KG1 (cell line): ENCODE measurements around the gene ADARB2.
"Not testable (repeated sequence)": the region's sequence is repeated elsewhere in the genome, so short reads cannot be mapped to it uniquely, and the experiment has no call there.

Experiments
- DNase-seq: peaks from one replicate; lab custom pipeline; 2025; lab: John Stamatoyannopoulos, UW

The ADARB2 gene

DNA sequence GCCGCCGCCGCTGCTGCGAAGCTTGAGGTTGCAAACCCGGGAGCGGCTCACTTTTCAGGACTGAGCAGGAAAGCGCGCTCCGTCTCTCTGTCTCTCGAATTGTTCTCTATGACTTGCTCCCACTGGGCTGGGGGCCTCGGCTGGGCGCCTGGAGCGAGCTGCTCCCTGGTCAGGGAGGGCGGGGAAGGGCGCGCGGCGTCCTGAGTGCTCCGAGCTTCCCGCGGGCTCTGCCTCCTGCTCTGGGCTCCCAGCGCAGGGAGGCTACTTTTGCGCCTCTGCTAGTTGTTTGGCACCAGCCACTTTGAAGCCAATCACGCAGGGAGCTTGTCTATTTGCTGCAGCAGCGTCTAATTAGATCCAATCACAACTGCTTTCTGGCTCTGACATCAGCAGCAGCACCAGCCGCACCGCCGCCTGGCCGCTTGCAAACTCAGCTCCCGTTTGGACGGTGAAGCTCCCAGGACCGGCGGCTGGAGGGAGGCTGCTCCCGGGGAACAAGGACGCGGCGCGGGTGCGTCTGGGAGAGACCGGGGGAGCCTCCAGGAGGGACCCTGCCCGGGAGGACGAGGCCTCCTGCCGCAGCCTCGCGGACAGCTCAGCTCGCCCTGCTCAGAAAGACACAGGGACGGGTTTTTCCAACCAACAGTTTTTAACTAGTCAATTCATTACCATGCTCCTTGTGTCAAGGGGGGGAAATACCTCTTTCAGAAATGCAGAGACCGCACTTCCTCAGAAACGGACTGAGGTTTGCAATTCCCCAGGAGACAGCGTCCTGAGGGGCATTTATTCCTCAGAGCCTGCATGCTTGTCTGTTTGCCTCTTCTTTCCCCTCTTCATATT is at the start of gene ADARB2:
Gene ADARB2 (minus strand): TSS at position 304 of the 840 bp plus-strand sequence.
- no peak for DNase-seq

DNA sequence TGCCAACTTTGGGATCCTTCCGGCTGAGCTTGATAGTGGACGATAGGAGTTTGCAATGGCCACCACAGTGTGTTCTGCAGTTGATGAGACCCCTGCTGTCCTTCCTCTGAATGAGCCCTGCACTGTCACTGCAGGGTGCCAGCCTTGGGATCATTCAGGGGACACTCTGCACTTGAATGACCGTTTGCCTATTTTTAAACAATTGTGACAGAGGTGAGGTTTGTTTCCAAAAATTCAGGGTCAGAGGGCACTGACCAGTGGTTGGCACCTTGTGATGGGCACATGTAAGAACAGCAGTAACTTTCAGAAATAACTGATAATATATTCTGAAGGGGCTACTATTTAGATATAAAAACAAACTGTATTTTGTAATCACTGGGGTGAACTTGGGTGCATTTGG is 48.5 kb upstream of the ADARB2 start:
- no peak for DNase-seq

DNA sequence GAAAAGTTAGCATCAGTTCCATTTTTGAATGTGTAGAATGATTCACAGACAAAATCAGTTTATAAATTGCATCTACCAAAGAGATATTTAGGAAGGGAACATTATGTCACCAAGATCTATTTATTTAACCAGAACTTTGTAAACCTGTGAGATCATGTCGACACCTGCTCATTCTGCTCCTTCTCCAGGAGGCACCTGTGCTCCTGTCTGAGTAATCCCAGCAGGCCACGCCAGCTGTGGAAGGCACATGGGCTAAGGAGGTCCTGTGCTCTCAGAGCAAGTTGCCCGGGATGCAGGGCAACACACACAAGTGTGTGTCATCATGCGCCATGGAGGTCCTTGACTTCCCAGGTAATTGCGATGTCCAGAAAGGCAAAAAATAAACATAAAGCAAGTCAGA is 45.5 kb upstream of the ADARB2 start:
- no peak for DNase-seq

DNA sequence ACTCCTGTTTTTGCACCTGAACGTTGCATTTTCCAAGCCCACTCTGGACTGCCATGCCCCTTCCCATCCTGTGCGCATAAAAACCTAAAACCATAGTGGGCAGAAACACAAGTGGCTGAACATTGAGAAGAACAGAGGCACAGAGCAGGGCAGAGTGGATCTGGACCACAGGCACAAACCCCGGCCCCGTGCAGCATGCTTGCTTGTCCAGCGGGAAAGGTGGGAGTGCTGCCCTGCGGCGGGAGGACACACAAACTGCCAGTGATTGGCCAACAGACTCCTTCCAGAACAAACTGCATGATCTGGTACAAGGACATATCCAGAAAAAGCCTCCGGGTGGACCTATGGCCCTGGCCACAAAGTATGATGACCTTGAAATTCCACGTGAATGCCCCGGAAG is 42.5 kb upstream of the ADARB2 start:
- no peak for DNase-seq

DNA sequence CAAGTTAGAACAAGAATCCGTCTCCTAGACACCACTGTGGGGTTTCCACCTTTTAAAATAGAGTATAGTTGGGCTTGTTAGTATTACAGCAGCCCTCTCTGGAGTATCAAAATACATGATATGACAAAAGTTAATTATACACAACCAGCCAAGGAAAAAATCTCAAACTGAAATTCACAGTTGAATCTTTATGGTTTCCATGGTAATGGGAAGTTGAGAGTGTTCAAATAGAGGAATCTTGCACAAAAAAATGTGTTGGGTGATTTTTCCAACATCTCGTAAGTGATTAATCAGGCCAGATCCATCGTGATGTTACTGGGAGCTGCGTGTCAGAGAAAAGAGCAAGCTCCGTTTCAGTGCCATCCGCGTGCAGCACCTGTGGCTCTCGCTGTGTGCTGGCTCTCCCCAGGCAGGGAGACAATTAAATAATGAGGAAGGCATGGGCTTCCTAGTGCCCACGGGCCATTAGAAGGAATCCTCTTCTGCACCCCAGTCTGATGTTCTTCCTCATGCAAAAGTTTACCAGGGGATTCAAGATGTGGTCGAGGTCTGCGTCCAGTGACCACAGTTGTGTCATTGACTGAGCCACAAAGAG is 41.1 kb upstream of the ADARB2 start:
- DNase-seq: no peak

DNA sequence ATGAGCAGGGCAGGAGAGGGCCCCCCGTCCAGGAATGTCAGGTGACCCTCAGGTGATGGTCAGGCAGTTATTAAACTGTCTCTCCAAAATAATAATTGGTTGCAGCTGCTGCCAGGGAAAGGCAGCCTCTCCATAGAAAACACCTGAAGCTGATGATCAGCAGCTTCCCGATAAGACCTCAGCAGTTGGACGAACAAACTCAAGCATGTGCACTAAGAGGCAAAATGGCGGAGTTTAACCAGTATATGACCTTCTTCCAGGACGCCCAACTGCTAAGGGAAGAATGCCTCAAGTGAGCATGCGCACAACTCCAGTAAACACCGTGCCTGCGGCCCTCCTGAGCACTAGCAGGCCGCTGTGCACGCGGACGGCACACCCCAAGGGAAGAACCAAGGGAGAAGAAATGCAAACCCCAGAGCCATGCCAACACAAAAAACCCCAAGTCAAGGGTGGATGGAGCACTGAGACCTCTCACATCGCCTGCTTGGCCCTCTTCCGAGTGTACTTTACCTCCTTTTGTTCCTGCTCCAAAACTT is 38.9 kb upstream of the ADARB2 start:
- no peak for DNase-seq

DNA sequence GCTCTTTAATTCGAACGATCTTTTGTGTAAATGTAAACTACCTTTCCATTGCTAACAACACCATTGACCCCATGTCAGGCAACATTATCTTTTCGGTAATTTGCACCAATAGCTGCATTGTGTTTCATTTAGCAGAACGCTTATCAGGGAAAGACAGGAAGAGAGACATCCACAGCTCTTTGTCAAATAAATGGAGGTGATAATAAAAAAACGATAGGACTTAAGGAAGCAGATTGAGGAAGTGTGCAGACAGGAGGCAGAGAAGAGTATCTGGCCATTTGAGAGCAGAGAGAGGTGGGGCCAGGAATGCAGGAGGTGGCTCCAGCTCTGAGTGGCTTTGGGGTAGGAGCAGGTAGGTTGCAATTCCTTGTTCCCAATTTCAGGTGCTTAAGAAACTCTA is 37.5 kb upstream of the ADARB2 start:
- no peak for DNase-seq

DNA sequence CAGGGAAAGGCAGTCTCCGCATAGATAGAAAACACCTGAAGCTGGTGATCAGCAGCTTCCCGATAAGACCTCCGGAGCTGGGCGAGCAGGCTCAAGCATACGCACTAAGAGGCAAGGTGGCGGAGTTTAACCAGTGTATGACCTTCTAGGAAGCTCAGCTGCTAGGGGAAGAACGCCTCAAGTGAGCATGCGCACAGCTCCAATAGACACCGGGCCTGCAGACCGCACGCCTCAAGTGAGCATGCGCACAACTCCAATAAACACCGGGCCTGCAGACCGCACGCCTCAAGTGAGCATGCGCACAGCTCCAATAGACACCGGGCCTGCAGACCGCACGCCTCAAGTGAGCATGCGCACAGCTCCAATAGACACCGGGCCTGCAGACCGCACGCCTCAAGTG is 35.9 kb upstream of the ADARB2 start:
- not testable (repeated sequence) for DNase-seq

DNA sequence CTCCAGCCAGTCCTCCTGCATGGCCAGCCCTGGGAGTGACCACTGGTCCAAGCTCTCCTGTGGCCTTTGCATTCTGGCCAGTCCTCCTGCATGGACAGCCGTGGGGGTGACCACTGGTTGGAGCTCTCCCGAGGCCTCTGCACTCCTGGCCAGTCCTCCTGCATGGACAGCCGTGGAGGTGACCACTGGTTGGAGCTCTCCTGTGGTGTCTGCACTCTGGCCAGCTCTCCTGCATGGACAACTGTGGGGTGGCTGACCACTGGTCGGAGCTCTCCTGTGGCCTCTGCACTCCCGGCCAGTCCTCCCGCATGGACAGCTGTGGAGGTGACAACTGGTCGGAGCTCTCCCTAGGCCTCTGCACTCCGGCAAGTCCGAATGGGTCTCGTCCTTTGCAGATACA is 28.7 kb upstream of the ADARB2 start:
- no peak for DNase-seq

DNA sequence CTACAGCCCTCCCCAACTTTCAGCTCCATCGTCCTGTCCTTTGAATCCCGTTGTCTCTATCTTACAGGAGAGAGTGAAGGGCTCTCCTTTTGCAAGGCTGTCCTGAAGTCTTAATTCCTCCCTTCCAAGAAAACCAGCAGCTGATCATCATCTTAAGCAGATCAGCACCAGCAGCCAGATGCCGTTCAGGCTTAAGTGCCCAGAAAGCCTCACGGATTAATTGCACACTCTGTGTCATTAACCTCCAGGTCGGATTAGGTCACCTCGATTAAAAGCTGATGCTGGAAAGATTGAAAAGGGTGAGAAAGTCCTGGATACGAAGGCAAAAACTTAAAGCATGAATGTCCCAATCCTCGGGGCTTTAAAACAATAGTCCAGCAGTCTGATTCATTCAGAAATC is 24.8 kb upstream of the ADARB2 start:
- DNase-seq: no peak

DNA sequence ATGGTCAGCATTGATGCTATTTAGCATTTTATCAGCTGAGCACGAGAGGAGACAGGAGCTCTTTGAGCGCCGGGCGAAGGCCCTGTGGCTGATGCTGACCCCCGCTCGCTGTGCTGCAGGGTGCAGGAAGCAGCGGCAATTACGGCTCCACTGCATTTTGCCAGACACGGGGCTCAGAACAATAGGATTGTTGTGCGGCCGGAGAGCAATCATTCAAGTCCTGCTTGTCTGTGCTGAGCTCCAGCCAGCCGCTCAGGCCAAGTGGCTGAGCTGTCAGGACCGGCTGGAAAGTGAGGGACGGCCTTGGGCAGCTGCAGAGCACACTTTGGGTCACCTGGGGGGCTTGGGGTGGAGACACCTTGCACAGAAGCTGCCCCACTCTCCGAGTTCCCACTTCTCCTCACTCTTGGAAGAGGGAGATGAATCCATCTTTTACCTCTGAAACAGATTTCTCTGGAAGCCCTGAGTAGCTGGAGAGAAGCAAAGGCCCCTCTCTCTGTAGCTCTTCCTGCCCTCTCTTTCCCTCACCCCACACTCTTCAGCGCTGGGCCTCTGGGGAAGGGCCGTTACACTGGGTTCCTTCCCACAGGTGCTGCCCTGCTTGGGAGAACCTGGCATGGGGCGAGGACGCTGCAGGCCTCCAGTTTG is 17.3 kb upstream of the ADARB2 start:
- DNase-seq: no peak

DNA sequence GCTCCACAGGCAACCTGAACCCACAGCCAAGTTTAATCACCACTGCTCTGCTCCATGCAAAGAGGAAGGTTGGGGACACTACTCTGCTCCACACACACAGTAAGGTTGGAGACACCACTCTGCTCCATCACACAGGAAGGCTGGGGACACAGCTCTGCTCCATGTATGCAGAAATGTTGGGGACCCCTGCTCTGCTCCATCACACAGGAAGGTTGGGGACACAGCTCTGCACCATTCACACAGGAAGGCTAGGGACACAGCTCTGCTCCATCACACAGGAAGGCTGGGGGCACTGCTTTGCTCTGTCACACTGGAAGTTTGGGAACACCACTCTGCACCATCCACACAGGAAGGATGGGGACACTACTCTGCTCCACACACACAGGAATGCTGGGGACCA is 14.8 kb upstream of the ADARB2 start:
- DNase-seq: no peak

DNA sequence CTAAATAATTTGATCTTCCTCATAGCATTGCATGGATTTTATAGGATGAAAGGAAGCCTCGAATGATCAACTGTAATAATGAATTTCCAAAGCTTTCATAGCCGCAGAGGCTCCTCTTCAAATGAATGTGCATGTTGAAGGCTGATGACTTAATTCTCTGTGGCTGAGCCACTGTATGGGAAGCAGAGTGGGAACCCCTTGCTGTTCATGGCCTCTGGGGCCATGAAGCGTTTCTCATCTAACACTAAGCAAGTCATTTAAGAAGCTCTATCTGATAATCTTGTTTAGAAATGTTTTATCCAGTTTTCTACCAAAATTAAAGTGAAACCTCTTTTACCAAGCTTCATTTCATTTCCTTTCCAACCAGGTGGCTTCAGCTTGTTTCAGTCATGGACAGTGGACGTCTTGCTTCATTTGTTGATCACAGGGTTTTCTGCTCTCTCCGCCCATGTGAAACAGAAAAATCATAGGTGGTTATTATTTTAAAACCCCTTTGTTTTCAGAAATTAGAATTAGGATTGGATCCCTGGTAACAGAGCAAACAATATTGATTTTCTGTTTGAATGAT is 10.3 kb upstream of the ADARB2 start:
- DNase-seq: no peak

DNA sequence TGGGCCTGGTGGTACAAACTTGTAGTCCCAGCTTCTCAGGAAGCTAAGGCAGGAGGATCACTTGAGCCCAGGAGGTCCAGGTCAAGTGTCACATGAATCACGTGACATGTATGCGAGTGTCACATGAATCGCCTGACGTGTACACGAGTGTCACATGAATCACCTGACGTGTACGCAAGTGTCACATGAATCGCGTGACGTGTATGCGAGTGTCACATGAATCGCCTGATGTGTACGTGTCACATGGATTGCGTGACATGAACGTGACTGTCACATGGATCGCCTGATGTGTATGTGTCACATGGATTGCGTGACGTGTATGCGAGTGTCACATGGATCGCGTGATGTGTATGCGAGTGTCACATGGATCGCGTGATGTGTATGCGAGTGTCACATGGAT is 9.5 kb upstream of the ADARB2 start:
- DNase-seq: no peak

DNA sequence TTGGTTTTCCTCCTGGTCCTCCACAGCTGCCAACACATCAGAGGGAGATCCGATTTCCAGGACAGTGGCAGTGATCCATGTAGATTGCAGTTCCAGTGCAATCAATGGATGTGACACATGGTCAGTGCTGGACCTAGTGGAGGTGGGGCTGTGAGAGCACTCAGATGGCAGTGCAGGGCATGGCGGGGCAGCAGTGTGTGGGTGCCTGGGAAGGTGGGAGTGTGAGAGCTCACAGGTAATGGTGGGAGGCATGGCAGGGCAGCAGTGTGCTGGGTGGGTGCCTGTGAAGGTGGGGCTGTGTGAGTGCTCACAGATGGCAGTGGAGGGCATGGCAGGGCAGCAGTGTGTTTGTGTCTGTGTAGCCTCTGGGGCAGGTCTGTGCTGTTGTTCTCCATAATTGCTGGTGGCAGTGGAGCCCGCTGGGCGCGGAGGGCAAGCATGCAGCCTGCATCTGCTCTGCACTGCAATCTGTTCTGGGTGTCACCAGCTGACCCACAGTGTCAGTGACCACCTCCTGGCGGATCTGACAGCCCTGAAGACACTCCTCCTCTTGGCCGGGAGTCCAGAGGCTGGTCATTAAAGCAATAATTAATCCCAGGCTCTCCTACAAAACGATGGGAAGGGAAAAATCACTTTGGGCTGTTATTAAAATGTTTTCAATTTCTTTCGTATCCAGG is 8.6 kb upstream of the ADARB2 start:
- no peak for DNase-seq

DNA sequence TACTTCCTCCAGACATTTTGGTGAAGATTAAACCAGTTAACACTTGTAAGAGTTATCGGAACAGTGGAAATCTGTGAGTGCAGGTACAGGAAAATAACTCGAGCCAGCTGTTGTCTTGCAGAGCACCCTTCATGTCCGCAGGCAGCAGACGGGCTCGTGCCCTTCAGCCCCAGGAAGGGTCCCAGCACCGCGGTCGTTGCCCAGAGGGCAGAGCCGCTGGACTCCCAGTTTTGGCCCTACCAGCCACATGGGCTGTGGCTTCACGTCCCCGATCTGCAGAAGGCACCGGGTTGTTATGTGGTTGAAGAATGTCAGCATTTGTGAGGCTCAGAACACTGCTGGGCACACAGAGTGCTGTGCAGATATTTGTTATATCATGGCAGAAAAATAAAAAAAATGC is 7.2 kb upstream of the ADARB2 start:
- DNase-seq: no peak

DNA sequence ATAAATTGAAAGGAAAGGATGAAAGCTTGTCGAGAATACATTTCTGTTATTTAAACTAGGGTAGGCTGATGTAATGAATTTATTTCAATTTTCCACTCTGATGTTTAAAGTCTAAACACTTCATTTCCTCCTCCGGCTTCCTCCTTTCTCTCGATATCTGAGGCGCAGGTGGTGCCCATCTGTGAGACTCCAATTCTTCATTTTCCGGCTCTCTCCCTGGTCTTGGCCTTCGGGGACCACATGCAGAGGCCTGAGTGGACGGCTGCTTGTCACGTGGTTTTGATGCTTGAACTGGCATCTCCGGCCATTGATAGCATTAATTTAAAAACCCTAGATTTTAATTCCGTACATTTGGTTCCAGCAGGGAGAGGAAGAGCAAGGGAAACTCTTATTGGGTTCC is 5.8 kb upstream of the ADARB2 start:
- no peak for DNase-seq

DNA sequence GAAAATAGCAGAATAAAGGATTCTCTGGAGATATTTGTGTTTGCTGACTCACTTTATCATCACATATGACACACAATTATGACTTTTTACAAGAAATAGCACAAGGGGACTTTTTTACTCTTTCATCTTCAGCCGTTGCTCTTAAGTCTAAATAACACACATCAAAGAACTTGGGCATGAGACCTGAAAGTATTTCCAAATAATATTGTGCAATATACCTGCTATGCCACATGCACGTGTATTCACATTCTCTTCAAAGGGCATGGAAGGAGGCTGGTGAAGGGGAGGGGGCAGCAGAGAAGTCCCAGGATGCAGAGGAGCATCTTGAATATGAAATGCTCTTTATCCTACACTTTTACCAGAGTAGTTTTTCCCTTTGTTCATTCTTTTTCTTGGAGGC is 4.1 kb upstream of the ADARB2 start:
- DNase-seq: no peak

DNA sequence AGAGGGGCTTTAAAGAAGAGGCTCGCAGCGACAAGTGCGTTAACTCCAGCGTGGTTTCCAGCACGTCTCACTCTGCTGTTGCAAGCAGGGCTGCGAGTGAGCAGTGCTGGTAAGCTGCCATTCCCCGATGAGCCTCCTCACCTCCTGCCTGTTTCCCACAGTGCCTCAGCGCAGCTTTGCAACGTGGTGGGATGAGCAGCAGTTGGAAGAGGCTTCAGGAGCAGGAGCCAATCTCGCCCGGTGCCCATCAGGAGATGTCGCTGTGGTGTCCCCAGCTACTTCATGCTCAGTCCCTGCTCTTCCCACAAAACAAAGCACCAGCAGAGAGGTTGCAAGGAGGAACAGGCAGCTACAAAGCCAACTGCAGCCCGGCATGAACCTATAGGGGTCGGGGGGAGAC is 2.4 kb upstream of the ADARB2 start:
- no peak for DNase-seq

DNA sequence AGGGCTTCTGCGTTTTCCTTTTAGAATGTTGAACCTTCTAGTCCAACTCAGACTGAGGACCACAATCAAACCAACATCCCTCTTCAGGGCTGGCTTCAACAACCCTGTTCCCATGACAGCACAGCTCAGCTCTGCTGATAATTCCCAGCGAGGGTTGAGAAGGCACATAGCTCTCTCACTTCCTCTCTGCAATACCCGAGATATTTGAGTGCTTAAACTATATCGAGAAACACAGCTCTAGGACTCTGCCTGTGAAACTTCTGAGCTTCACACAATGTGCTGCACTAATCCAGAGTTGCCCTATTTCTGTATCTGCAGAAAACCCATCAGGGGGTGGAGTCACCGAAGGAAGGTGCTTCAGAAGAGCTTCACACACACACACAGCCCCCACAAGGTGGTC is 1.6 kb upstream of the ADARB2 start:
- no peak for DNase-seq

DNA sequence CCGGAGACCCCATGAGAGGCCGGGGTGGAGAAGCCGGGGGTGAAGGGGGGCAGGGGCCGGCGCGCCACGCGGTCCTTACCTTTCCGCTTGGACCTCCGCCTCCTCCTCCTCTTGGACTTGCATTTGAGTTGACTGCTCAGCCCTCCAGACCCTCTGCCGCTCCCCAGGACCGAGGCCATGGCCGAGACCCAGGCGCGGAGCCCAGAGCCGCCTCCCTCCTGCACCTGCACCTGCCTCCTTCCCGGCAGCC is 428 bp downstream of the ADARB2 start:
- no peak for DNase-seq

DNA sequence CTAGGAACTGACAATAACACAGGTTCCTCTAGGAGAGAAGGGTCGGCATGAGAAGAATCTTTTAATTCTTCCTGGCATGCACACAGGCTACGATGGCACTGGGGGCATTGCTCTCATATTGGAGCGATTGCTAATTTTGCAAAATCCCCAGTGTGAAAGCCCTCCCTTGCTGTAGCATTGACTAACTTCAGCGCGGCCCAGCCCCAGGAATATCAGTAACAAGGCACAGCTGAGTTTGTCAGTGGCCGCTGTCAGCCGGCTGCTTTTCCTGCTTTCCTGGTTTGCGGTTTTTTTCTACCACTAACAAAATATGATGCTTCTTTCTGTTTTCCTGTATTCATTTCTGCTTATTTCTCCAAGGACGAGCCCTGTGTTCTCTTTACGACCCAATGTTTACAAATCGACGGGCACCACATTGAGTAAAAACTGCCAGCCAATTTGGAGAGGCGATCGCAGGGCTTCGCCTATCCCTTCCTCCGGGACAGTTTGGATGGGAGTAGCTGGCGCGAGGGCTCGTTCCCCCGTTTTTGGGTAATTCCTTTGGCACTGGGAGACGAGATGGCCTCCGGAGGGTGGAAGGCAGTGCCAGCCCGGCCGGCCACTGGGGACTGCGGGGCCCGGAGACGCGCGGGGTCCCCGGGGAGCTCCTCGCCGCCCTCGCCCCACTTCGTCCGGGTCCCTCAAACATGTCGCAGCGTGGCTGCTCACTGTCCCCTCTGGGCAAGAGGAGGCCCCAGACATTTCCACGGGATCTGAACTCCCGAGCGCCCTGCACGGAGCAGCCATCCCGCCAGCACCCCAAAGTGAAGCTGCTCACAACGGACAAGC is 967 bp downstream of the ADARB2 start:
- DNase-seq: no peak
